Measurements from ENCODE around the gene MYO18B.

The MYO18B gene

GRCh38 chr22:25746012-25746373 is 4.0 kb downstream of the MYO18B start:
- Histone ChIP-seq H4K8ac (ENCODE audit: low read depth, low read length) (no peak overlapping the region), H3K36me3 (replicated peaks in 1 of 2; ENCODE audit: control insufficient read depth in 2 of 2, insufficient read depth in 2 of 2, low read length in 2 of 2) (no peaks in the 10 kb centered on the region), H2BK5ac (ENCODE audit: low read length) (no peak overlapping the region), H3K4me2 (ENCODE audit: insufficient read depth, low read length, poor library complexity, severe bottlenecking) (no peak overlapping the region), H3K9ac (ENCODE audit: low read depth, low read length, poor library complexity) (no peak overlapping the region), H3K18ac (ENCODE audit: low read length) (no peak overlapping the region), H2BK120ac (ENCODE audit: low read depth, low read length) (no peak overlapping the region), H2AFZ (ENCODE audit: low read length) (no peak overlapping the region), H3K27me3 (ENCODE audit: control insufficient read depth in 3 of 3, insufficient read depth in 3 of 3, low read depth in 1 of 3, low read length in 3 of 3) (peaks cover 0 to 10% (median 0%) of the 10 kb centered on the region in 3 experiments), H3K4me1 (ENCODE audit: control insufficient read depth in 2 of 2, insufficient read depth in 1 of 2, low read depth in 1 of 2, low read length in 2 of 2) (no peaks in the 10 kb centered on the region), H3K23ac (ENCODE audit: low read depth, low read length, poor library complexity) (no peak overlapping the region), H3K9me3 (replicated peaks in 1 of 2; ENCODE audit: control insufficient read depth in 2 of 2, insufficient read depth in 1 of 2, low read depth in 1 of 2, low read length in 2 of 2) (no peaks in the 10 kb centered on the region), H3K79me1 (ENCODE audit: low read depth, low read length) (no peaks in the 10 kb centered on the region), H2BK15ac (ENCODE audit: low read length) (no peak overlapping the region), H3K4me3 (ENCODE audit: low read length in 2 of 2) (no peak overlapping the region), H2BK12ac (ENCODE audit: low read length) (no peak overlapping the region), H3K27ac (replicated peaks; ENCODE audit: low read length) (no peak overlapping the region), H2AK5ac (ENCODE audit: low read depth, low read length) (no peak overlapping the region), H4K91ac (ENCODE audit: low read depth, low read length, poor library complexity) (no peak overlapping the region), H3K4ac (ENCODE audit: low read length) (no peak overlapping the region), H3K14ac (ENCODE audit: low read length) (no peak overlapping the region)
- no CpG with 5 or more reads among the region's 1 CpG for WGBS, 2 donors (ENCODE audit: extremely low coverage in 2 of 2, insufficient read length in 2 of 2, insufficient replicate concordance in 1 of 2)
- DNase-seq (ENCODE audit: low spot score) = no peak

DNA sequence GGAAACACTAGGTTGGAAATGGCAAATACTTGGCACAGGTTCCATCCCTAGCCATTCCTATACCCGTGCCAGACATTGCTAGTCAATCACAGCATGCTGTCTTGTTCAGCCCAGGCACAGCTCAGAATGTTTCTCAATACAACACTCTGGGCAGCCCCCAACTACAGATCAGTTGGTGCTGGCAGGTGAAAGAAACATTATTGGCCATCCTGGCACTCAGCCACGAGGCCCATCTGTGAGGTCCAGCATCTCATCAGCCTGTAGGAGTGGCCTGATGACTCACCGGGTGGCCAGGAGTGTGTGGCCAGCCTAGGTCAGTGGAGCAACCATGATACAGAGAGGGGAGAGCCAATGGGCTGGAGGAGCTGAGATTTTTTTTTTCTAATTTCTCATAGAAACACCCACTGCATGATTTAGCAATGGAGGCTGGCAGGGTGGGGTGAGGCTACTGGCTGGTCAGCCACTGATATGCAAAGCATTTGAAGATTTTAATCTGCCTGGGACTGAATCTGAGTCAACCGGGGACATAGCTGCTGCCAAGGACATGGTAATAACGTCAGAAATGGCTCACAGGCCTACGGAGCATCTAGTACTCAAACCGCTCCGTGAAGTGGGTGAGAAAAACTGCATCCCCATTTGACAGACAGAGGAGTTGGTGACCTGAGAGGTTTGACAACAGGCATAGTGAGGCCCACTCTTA is 5.4 kb downstream of the MYO18B start:
- Histone ChIP-seq H3K4me3 (ENCODE audit: low read length in 2 of 2) (no peak overlapping the region), H3K9ac (ENCODE audit: low read depth, low read length, poor library complexity) (no peak overlapping the region), H2AK5ac (ENCODE audit: low read depth, low read length) (no peak overlapping the region), H3K23ac (ENCODE audit: low read depth, low read length, poor library complexity) (no peak overlapping the region), H3K4me2 (ENCODE audit: insufficient read depth, low read length, poor library complexity, severe bottlenecking) (no peak overlapping the region), H3K4ac (ENCODE audit: low read length) (no peak overlapping the region), H3K14ac (ENCODE audit: low read length) (no peak overlapping the region), H2BK5ac (ENCODE audit: low read length) (no peak overlapping the region), H4K91ac (ENCODE audit: low read depth, low read length, poor library complexity) (no peak overlapping the region), H2BK12ac (ENCODE audit: low read length) (no peak overlapping the region), H3K18ac (ENCODE audit: low read length) (no peak overlapping the region), H3K27ac (replicated peaks; ENCODE audit: low read length) (no peak overlapping the region), H4K8ac (ENCODE audit: low read depth, low read length) (no peak overlapping the region), H3K36me3 (replicated peaks in 1 of 2; ENCODE audit: control insufficient read depth in 2 of 2, insufficient read depth in 2 of 2, low read length in 2 of 2) (no peaks in the 10 kb centered on the region), H2BK120ac (ENCODE audit: low read depth, low read length) (no peak overlapping the region), H2BK15ac (ENCODE audit: low read length) (no peak overlapping the region), H3K79me1 (ENCODE audit: low read depth, low read length) (no peaks in the 10 kb centered on the region), H3K4me1 (ENCODE audit: control insufficient read depth in 2 of 2, insufficient read depth in 1 of 2, low read depth in 1 of 2, low read length in 2 of 2) (no peaks in the 10 kb centered on the region), H3K27me3 (ENCODE audit: control insufficient read depth in 3 of 3, insufficient read depth in 3 of 3, low read depth in 1 of 3, low read length in 3 of 3) (peaks cover 0 to 10% (median 0%) of the 10 kb centered on the region in 3 experiments), H2AFZ (ENCODE audit: low read length) (no peak overlapping the region), H3K9me3 (replicated peaks in 1 of 2; ENCODE audit: control insufficient read depth in 2 of 2, insufficient read depth in 1 of 2, low read depth in 1 of 2, low read length in 2 of 2) (no peaks in the 10 kb centered on the region)
- WGBS, 2 donors (ENCODE audit: extremely low coverage in 2 of 2, insufficient read length in 2 of 2, insufficient replicate concordance in 1 of 2) = no CpG with 5 or more reads among the region's 8 CpGs
- DNase-seq (ENCODE audit: low spot score) = no peak

- H3K4me1 ChIP-seq (ENCODE audit: control insufficient read depth in 2 of 2, insufficient read depth in 1 of 2, low read depth in 1 of 2, low read length in 2 of 2) = no peaks in the 10 kb centered on the region
- H2AK5ac ChIP-seq (ENCODE audit: low read depth, low read length) = no peak overlapping the region
- no peak overlapping the region for H4K8ac ChIP-seq (ENCODE audit: low read depth, low read length)
- no peak overlapping the region for H2BK15ac ChIP-seq (ENCODE audit: low read length)
- no peak overlapping the region for H2BK120ac ChIP-seq (ENCODE audit: low read depth, low read length)
- H2BK12ac ChIP-seq (ENCODE audit: low read length) = no peak overlapping the region
- no peak for DNase-seq (ENCODE audit: low spot score)
- no peak overlapping the region for H3K18ac ChIP-seq (ENCODE audit: low read length)
- no peak overlapping the region for H3K27ac ChIP-seq (replicated peaks; ENCODE audit: low read length)
- H3K4me3 ChIP-seq (ENCODE audit: low read length in 2 of 2) = no peak overlapping the region
- no peak overlapping the region for H3K23ac ChIP-seq (ENCODE audit: low read depth, low read length, poor library complexity)
- H3K79me1 ChIP-seq (ENCODE audit: low read depth, low read length) = no peaks in the 10 kb centered on the region
- H3K9me3 ChIP-seq (replicated peaks in 1 of 2; ENCODE audit: control insufficient read depth in 2 of 2, insufficient read depth in 1 of 2, low read depth in 1 of 2, low read length in 2 of 2) = no peaks in the 10 kb centered on the region
- no peak overlapping the region for H3K4ac ChIP-seq (ENCODE audit: low read length)
- peaks cover 0 to 10% (median 0%) of the 10 kb centered on the region in 3 experiments for H3K27me3 ChIP-seq (ENCODE audit: control insufficient read depth in 3 of 3, insufficient read depth in 3 of 3, low read depth in 1 of 3, low read length in 3 of 3)
- H2AFZ ChIP-seq (ENCODE audit: low read length) = no peak overlapping the region
- no peak overlapping the region for H2BK5ac ChIP-seq (ENCODE audit: low read length)
- no peak overlapping the region for H4K91ac ChIP-seq (ENCODE audit: low read depth, low read length, poor library complexity)
- H3K14ac ChIP-seq (ENCODE audit: low read length) = no peak overlapping the region
- no peak overlapping the region for H3K9ac ChIP-seq (ENCODE audit: low read depth, low read length, poor library complexity)
- no peaks in the 10 kb centered on the region for H3K36me3 ChIP-seq (replicated peaks in 1 of 2; ENCODE audit: control insufficient read depth in 2 of 2, insufficient read depth in 2 of 2, low read length in 2 of 2)
- no peak overlapping the region for H3K4me2 ChIP-seq (ENCODE audit: insufficient read depth, low read length, poor library complexity, severe bottlenecking)
- WGBS, 2 donors (ENCODE audit: extremely low coverage in 2 of 2, insufficient read length in 2 of 2, insufficient replicate concordance in 1 of 2) = no CpG with 5 or more reads among the region's 5 CpGs
These were observed 6.2 kb downstream of the MYO18B start for GRCh38 chr22:25748140-25748539.

GRCh38 chr22:25748704-25749103 is 6.7 kb downstream of the MYO18B start:
- no peak overlapping the region for H3K4me3 ChIP-seq (ENCODE audit: low read length in 2 of 2)
- no CpG with 5 or more reads among the region's 2 CpGs for WGBS, 2 donors (ENCODE audit: extremely low coverage in 2 of 2, insufficient read length in 2 of 2, insufficient replicate concordance in 1 of 2)
- H2BK5ac ChIP-seq (ENCODE audit: low read length) = no peak overlapping the region
- no peak overlapping the region for H2BK120ac ChIP-seq (ENCODE audit: low read depth, low read length)
- H3K14ac ChIP-seq (ENCODE audit: low read length) = no peak overlapping the region
- H2AFZ ChIP-seq (ENCODE audit: low read length) = no peak overlapping the region
- no peak overlapping the region for H3K4me2 ChIP-seq (ENCODE audit: insufficient read depth, low read length, poor library complexity, severe bottlenecking)
- no peaks in the 10 kb centered on the region for H3K36me3 ChIP-seq (replicated peaks in 1 of 2; ENCODE audit: control insufficient read depth in 2 of 2, insufficient read depth in 2 of 2, low read length in 2 of 2)
- no peak overlapping the region for H2BK15ac ChIP-seq (ENCODE audit: low read length)
- DNase-seq (ENCODE audit: low spot score) = no peak
- H3K4me1 ChIP-seq (ENCODE audit: control insufficient read depth in 2 of 2, insufficient read depth in 1 of 2, low read depth in 1 of 2, low read length in 2 of 2) = no peaks in the 10 kb centered on the region
- H3K27ac ChIP-seq (replicated peaks; ENCODE audit: low read length) = no peak overlapping the region
- no peak overlapping the region for H2BK12ac ChIP-seq (ENCODE audit: low read length)
- H3K4ac ChIP-seq (ENCODE audit: low read length) = no peak overlapping the region
- H3K9me3 ChIP-seq (replicated peaks in 1 of 2; ENCODE audit: control insufficient read depth in 2 of 2, insufficient read depth in 1 of 2, low read depth in 1 of 2, low read length in 2 of 2) = no peaks in the 10 kb centered on the region
- no peaks in the 10 kb centered on the region for H3K79me1 ChIP-seq (ENCODE audit: low read depth, low read length)
- no peak overlapping the region for H4K8ac ChIP-seq (ENCODE audit: low read depth, low read length)
- H3K9ac ChIP-seq (ENCODE audit: low read depth, low read length, poor library complexity) = no peak overlapping the region
- no peak overlapping the region for H2AK5ac ChIP-seq (ENCODE audit: low read depth, low read length)
- peaks cover 0 to 10% (median 0%) of the 10 kb centered on the region in 3 experiments for H3K27me3 ChIP-seq (ENCODE audit: control insufficient read depth in 3 of 3, insufficient read depth in 3 of 3, low read depth in 1 of 3, low read length in 3 of 3)
- H4K91ac ChIP-seq (ENCODE audit: low read depth, low read length, poor library complexity) = no peak overlapping the region
- H3K18ac ChIP-seq (ENCODE audit: low read length) = no peak overlapping the region
- H3K23ac ChIP-seq (ENCODE audit: low read depth, low read length, poor library complexity) = no peak overlapping the region

Data from neuronal stem cell (in vitro differentiated cells).